MM.1S (cell line): Measurements from ENCODE around the gene SARS2.
"Not testable (repeated sequence)": the region's sequence is repeated elsewhere in the genome, so short reads cannot be mapped to it uniquely, and the experiment has no call there.

Experiments
- DNase-seq: peaks from one replicate; pipeline ENCODE4 v3.0.0-alpha.2; 2015
- H2AFZ ChIP-seq: fragments of 300-600 bp; sonication (generic); 2 replicates; pipeline ENCODE4 v1.6.0; 2016; ENCODE audit warnings: antibody characterized with exemption, low read length
- H3F3A ChIP-seq: fragments of 300-600 bp; sonication (generic); 2 replicates; pipeline ENCODE4 v1.6.1; 2016; ENCODE audit warnings: mild to moderate bottlenecking, antibody characterized with exemption, low read length, moderate library complexity, mixed read lengths; ENCODE audit not compliant: insufficient read depth
- H3K27ac ChIP-seq: fragments of 300-600 bp; sonication (generic); 2 replicates; pipeline ENCODE4 v1.5.1; 2016; ENCODE audit warnings: mild to moderate bottlenecking, low read length
- H3K27me3 ChIP-seq: fragments of 300-600 bp; sonication (generic); replicated peaks from 2 replicates; pipeline ENCODE4 v1.6.0; 2016; ENCODE audit warnings: low read length; ENCODE audit not compliant: insufficient read depth
- H3K36me3 ChIP-seq: fragments of 300-600 bp; sonication (generic); replicated peaks from 2 replicates; pipeline ENCODE4 v1.6.1; 2016; ENCODE audit warnings: mild to moderate bottlenecking, low read length, mixed read lengths; ENCODE audit not compliant: insufficient read depth
- H3K4me1 ChIP-seq: fragments of 300-600 bp; sonication (generic); 2 replicates; pipeline ENCODE4 v1.6.1; 2016; ENCODE audit warnings: low read length, mixed read lengths
- H3K4me2 ChIP-seq: fragments of 300-600 bp; sonication (generic); 2 replicates; pipeline ENCODE4 v1.6.0; 2016; ENCODE audit warnings: low read depth, low read length
- H3K4me3 ChIP-seq: fragments of 300-600 bp; sonication (generic); 2 replicates; pipeline ENCODE4 v1.5.1; 2016; ENCODE audit warnings: low read length, mixed read lengths
- H3K79me2 ChIP-seq: fragments of 300-600 bp; sonication (generic); 2 replicates; pipeline ENCODE4 v1.6.1; 2016; ENCODE audit warnings: mixed run types, low read length, mixed read lengths
- H3K9ac ChIP-seq: fragments of 300-600 bp; sonication (generic); 2 replicates; pipeline ENCODE4 v1.6.1; 2016; ENCODE audit warnings: low read length, mixed read lengths
- H3K9me2 ChIP-seq: fragments of 300-600 bp; sonication (generic); replicated peaks from 2 replicates; pipeline ENCODE4 v1.6.1; 2016; ENCODE audit warnings: mild to moderate bottlenecking, low read length, mixed read lengths; ENCODE audit not compliant: insufficient read depth
- H3K9me3 ChIP-seq: fragments of 300-600 bp; sonication (generic); replicated peaks from 2 replicates; pipeline ENCODE4 v1.6.1; 2016; ENCODE audit warnings: mild to moderate bottlenecking, low read length, mixed read lengths; ENCODE audit not compliant: insufficient read depth
- H4K20me1 ChIP-seq: fragments of 300-600 bp; sonication (generic); 2 replicates; pipeline ENCODE4 v1.6.1; 2016; ENCODE audit warnings: mild to moderate bottlenecking, low read length, moderate library complexity, mixed read lengths; ENCODE audit not compliant: insufficient read depth
- EZH2 ChIP-seq: fragments of 300-600 bp; sonication (generic); optimal IDR thresholded peaks from 2 replicates; pipeline ENCODE3; 2017; ENCODE audit warnings: low read depth, mild to moderate bottlenecking, antibody characterized with exemption, low read length, mixed read lengths
- EZH2phosphoT487 ChIP-seq: fragments of 300-600 bp; sonication (generic); IDR thresholded peaks from 2 replicates; pipeline ENCODE4 v1.6.1; 2018; ENCODE audit warnings: antibody characterized with exemption, low read length
- TF ChIP-seq, protein P1 (sequence below): fragments of 300-600 bp; sonication (generic); IDR thresholded peaks from 2 replicates; pipeline ENCODE4 v1.5.1; 2016; ENCODE audit warnings: antibody characterized with exemption, low read length, mixed read lengths

The SARS2 gene

DNA sequence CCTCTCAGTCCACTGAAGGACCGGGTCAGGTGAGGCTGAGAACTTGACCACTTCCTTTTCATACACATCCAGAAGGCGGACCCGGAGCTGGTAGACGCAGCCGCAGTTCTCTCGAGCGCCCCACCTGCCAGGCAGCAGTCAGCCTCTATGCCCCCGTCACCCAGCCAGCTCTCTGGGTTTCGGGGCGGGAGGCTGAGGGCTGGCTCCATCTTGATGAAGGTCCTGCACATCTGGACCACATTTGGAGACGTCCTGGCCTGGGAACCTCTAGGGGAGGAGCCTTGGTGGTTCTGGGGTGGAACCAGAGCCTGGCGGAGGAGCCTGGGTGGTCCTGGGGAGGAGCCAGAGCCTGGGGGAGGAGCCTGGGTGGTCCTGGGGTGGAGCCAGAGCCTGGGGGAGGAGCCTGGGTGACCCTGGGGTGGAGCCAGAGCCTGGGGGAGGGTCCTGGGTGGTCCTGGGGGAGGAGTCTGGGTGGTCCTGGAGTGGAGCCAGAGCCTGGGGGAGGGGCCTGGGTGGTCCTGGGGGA lies 14.5 kb upstream of the SARS2 start:
- Histone ChIP-seq H3K27ac (no peak overlapping the region), H3K36me3 (no peaks in the 10 kb centered on the region), H3K9me2 (no peaks in the 10 kb centered on the region), H3F3A (no peaks in the 10 kb centered on the region), H3K9ac (no peak overlapping the region), H3K27me3 (peaks cover 29% of the 10 kb centered on the region), H3K4me3 (no peak overlapping the region), H3K79me2 (no peaks in the 10 kb centered on the region), H3K9me3 (no peaks in the 10 kb centered on the region), H3K4me2 (no peak overlapping the region), H3K4me1 (no peaks in the 10 kb centered on the region), H4K20me1 (no peaks in the 10 kb centered on the region), H2AFZ (no peak overlapping the region)
- no peak for DNase-seq
- TF ChIP-seq, protein P1, sequence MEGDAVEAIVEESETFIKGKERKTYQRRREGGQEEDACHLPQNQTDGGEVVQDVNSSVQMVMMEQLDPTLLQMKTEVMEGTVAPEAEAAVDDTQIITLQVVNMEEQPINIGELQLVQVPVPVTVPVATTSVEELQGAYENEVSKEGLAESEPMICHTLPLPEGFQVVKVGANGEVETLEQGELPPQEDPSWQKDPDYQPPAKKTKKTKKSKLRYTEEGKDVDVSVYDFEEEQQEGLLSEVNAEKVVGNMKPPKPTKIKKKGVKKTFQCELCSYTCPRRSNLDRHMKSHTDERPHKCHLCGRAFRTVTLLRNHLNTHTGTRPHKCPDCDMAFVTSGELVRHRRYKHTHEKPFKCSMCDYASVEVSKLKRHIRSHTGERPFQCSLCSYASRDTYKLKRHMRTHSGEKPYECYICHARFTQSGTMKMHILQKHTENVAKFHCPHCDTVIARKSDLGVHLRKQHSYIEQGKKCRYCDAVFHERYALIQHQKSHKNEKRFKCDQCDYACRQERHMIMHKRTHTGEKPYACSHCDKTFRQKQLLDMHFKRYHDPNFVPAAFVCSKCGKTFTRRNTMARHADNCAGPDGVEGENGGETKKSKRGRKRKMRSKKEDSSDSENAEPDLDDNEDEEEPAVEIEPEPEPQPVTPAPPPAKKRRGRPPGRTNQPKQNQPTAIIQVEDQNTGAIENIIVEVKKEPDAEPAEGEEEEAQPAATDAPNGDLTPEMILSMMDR, result no peak
- no peak for TF ChIP-seq EZH2
- TF ChIP-seq EZH2phosphoT487, result no peak

DNA sequence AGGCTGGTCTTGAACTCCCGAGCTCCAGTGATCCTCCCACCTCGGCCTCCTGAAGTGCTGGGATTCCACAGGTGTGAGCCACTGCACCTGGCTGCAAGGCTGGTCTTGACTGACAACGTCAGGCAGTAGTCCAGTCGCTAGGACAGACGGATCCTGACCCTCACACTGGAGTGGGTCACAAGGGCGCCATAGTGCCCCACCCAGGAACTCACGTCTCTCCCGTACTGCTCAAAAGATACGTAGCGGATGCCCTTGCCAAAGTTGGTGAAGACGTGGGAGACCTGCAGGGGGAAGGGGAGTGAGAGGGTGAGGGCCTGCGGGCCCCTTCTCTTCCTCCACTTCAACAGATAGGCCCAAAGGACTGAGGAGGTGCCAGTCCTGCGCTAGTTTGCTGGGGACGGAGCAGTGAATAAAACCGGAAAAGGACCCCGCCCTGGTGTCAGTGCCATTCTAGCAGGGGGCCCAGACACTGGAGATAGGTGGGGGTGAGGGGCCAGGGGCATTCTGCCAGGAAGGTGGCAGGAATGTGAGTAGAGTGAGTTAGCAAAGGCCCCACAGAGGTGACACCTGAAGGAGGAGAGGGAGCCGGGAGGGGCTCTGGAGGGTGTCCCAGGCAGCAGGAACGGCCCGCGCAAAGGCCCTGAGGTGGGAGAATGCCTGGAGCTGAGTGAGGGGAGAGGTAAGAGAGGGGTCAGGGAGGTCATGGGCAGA lies 12.1 kb upstream of the SARS2 start:
- no peaks in the 10 kb centered on the region for H3K4me1 ChIP-seq
- H3K9me3 ChIP-seq, result no peaks in the 10 kb centered on the region
- no peak for DNase-seq
- no peak overlapping the region for H2AFZ ChIP-seq
- H3F3A ChIP-seq, result no peaks in the 10 kb centered on the region
- no peaks in the 10 kb centered on the region for H3K36me3 ChIP-seq
- H3K27me3 ChIP-seq, result peaks cover 16% of the 10 kb centered on the region
- H3K79me2 ChIP-seq, result no peaks in the 10 kb centered on the region
- no peak overlapping the region for H3K27ac ChIP-seq
- no peaks in the 10 kb centered on the region for H4K20me1 ChIP-seq
- H3K4me2 ChIP-seq, result no peak overlapping the region
- TF ChIP-seq EZH2phosphoT487 (no peak), EZH2 (no peak)
- TF ChIP-seq, protein P1, result no peak
- no peak overlapping the region for H3K4me3 ChIP-seq
- no peak overlapping the region for H3K9ac ChIP-seq
- no peaks in the 10 kb centered on the region for H3K9me2 ChIP-seq

DNA sequence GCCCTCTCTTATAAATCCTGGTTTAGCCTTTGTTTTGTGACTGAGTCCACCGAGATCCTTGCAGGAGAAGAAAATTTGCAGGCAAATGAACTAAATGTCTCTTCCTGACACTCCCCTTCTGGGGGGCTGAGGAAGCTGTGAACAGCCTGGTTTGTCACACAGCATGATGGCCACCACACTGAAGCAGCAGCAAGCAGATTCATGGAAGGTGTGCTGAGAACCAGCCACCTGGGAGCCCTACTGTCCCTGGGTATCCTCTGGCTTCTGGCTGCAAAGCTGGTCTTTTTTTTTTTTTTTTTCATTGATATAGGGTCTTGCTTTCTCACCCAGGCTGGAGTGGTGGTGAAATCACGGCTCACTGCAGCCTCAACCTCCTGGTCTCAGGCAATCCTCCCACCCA lies 11.4 kb upstream of the SARS2 start:
- Histone ChIP-seq H3K27ac (no peak overlapping the region), H3K9ac (no peak overlapping the region)
- TF ChIP-seq, protein P1, result no peak
- TF ChIP-seq EZH2phosphoT487, result no peak
- no peak for TF ChIP-seq EZH2

DNA sequence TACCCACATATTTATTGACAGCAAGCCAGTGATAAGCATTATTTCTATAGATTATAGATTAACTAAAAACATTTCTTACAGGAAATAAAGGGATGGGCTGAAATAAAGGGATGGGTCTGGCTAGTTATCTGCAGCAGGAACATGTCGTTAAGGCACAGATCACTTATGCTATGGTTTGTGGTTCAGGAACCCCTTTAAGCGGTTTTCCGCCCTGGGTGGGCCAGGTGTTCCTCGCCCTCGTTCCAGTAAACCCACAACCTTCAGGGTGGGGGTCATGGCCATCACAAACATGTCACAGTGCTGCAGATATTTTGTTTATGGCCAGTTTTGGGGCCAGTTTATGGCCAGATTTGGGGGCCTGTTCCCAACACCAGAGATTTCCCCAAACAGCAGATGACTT lies 10.9 kb upstream of the SARS2 start:
- not testable (repeated sequence) for H3K4me1 ChIP-seq, DNase-seq, H3K27ac ChIP-seq, H3K9ac ChIP-seq, H3F3A ChIP-seq, H3K79me2 ChIP-seq, H3K27me3 ChIP-seq, H3K4me2 ChIP-seq, H2AFZ ChIP-seq, H3K9me2 ChIP-seq, H3K36me3 ChIP-seq, H4K20me1 ChIP-seq, H3K4me3 ChIP-seq, H3K9me3 ChIP-seq

More for the DNA sequence above, 11.4 kb upstream of the SARS2 start:
- H3K4me3 ChIP-seq, result no peak overlapping the region
- no peak overlapping the region for H3K4me2 ChIP-seq
- no peak overlapping the region for H2AFZ ChIP-seq
- H3K79me2 ChIP-seq, result no peaks in the 10 kb centered on the region
- no peaks in the 10 kb centered on the region for H3K9me3 ChIP-seq
- H3K27me3 ChIP-seq, result peaks cover 10% of the 10 kb centered on the region
- no peaks in the 10 kb centered on the region for H4K20me1 ChIP-seq
- H3K4me1 ChIP-seq, result no peaks in the 10 kb centered on the region
- no peak for DNase-seq
- H3K36me3 ChIP-seq, result no peaks in the 10 kb centered on the region
- H3F3A ChIP-seq, result no peaks in the 10 kb centered on the region
- no peaks in the 10 kb centered on the region for H3K9me2 ChIP-seq
